Endothelial cell of umbilical vein (primary cell): Measurements from ENCODE around the gene COMT. TPM values are rescaled to one million over a fixed set of nuclear protein-coding genes. Genes with fewer than 3 reads are reported as not detected.

ENCODE experiments used
- BruUV-seq: library from RNA; stranded (reverse); fragments of 400-500 nt; replicated peaks from 2 replicates; lab custom pipeline; 2021; lab: Mats Ljungman, UMichigan
- CTCF ChIA-PET: fragments of 300-600, 350-600 bp; sonication (Branson Sonifier 250); formaldehyde crosslinking; loops from one replicate; lab custom pipeline; 2021; ENCODE audit warnings: antibody characterized with exemption, inconsistent platforms; lab: Charles Lee
- POLR2A ChIA-PET: fragments of 300-600, 350-600 bp; sonication (Branson Sonifier 250); formaldehyde crosslinking; loops from one replicate; lab custom pipeline; 2021; ENCODE audit warnings: antibody characterized with exemption, inconsistent platforms; lab: Charles Lee
- DNase-seq: peaks from one replicate; pipeline ENCODE4 v3.0.0-alpha.2; 2011; ENCODE audit warnings: low read depth, low spot score
- FAIRE-seq: peaks from 2 replicates; lab custom pipeline; 2011; peaks lifted over from hg19 to GRCh38; lab: Jason Lieb, UNC
- H2AFZ ChIP-seq: 2 replicates; pipeline ENCODE4 v1.6.0; 2012; ENCODE audit warnings: low read depth, low read length, control low read depth, inconsistent platforms
- H3K27ac ChIP-seq: 2 replicates; pipeline ENCODE4 v1.5.1; 2011; ENCODE audit warnings: low read depth, mild to moderate bottlenecking, control low read depth, low read length, moderate library complexity; ENCODE audit not compliant: insufficient read depth
- H3K27me3 ChIP-seq, 2 experiments: 2 replicates each; pipeline versions ENCODE4 v1.6.0 to v1.6.1; 2011; ENCODE audit warnings: low read length in 2 of 2, mixed read lengths in 1 of 2; ENCODE audit not compliant: control insufficient read depth in 2 of 2, insufficient read depth in 2 of 2
- H3K36me3 ChIP-seq, 2 experiments: 2 replicates in 1 of 2; 3 replicates in 1 of 2; pipeline ENCODE4 v1.5.1; 2011; ENCODE audit warnings: low read length in 2 of 2, mild to moderate bottlenecking in 1 of 2, moderate library complexity in 1 of 2; ENCODE audit not compliant: control insufficient read depth in 2 of 2, insufficient read depth in 2 of 2; ENCODE audit errors: extremely low read depth in 1 of 2
- H3K4me1 ChIP-seq: 3 replicates; pipeline ENCODE4 v1.5.1; 2011; ENCODE audit warnings: mild to moderate bottlenecking, low read length; ENCODE audit not compliant: control insufficient read depth, insufficient read depth; ENCODE audit errors: extremely low read depth
- H3K4me2 ChIP-seq: 2 replicates; pipeline ENCODE4 v1.6.1; 2011; ENCODE audit warnings: low read length, control low read depth, mixed read lengths; ENCODE audit not compliant: insufficient read depth
- H3K4me3 ChIP-seq, 3 experiments: fragments of 200-600 bp in 1 of 3; sonication (generic), shearing (Covaris generic) in 1 of 3; replicated peaks in 1 of 3; 2 replicates each; pipeline ENCODE4 v1.5.1; 2011 to 2016; ENCODE audit warnings: control low read depth in 3 of 3, low read length in 3 of 3, mild to moderate bottlenecking in 2 of 3, inconsistent platforms in 1 of 3, low read depth in 1 of 3, moderate library complexity in 1 of 3; ENCODE audit not compliant: insufficient read depth in 1 of 3
- H3K79me2 ChIP-seq: 2 replicates; pipeline ENCODE4 v1.6.0; 2012; ENCODE audit warnings: low read length, inconsistent platforms; ENCODE audit not compliant: control insufficient read depth, insufficient read depth
- H3K9ac ChIP-seq: replicated peaks from 2 replicates; pipeline ENCODE3; 2011; ENCODE audit warnings: low read length, control low read depth; ENCODE audit not compliant: insufficient read depth; ENCODE audit errors: extremely low read depth
- H3K9me1 ChIP-seq: replicated peaks from 3 replicates; pipeline ENCODE4 v1.6.0; 2011; ENCODE audit warnings: mild to moderate bottlenecking, low read length; ENCODE audit not compliant: control insufficient read depth, insufficient read depth; ENCODE audit errors: extremely low read depth
- H3K9me3 ChIP-seq: replicated peaks from 2 replicates; pipeline ENCODE4 v1.5.1; 2012; ENCODE audit warnings: low read length, inconsistent platforms; ENCODE audit not compliant: control insufficient read depth, insufficient read depth
- H4K20me1 ChIP-seq: replicated peaks from 2 replicates; pipeline ENCODE3; 2011; ENCODE audit warnings: mild to moderate bottlenecking, low read length; ENCODE audit not compliant: control insufficient read depth, insufficient read depth; ENCODE audit errors: extremely low read depth
- EZH2 ChIP-seq: IDR thresholded peaks from 2 replicates; pipeline ENCODE4 v1.6.1; 2012; ENCODE audit warnings: borderline replicate concordance, low read depth, mild to moderate bottlenecking, moderate library complexity, low read length, inconsistent platforms; ENCODE audit not compliant: severe bottlenecking
- FOS ChIP-seq: IDR thresholded peaks from 2 replicates; pipeline ENCODE4 v1.6.1; 2011; ENCODE audit warnings: mild to moderate bottlenecking, low read length, moderate library complexity, borderline replicate concordance; ENCODE audit not compliant: insufficient read depth
- GATA2 ChIP-seq: IDR thresholded peaks from 2 replicates; pipeline ENCODE4 v1.7.0; 2011; ENCODE audit warnings: low read depth, mild to moderate bottlenecking, moderate library complexity, mixed read lengths, low read length; ENCODE audit not compliant: insufficient read length, insufficient read depth
- JUN ChIP-seq: IDR thresholded peaks from 2 replicates; pipeline ENCODE4 v1.6.1; 2011; ENCODE audit warnings: borderline replicate concordance, low read depth; ENCODE audit not compliant: insufficient read length, insufficient read depth
- MYC ChIP-seq: IDR thresholded peaks from one replicate; pipeline ENCODE4 v1.6.1; 2011; ENCODE audit warnings: mild to moderate bottlenecking, low read depth, low read length
- POLR2A ChIP-seq: IDR thresholded peaks from 2 replicates; pipeline ENCODE4 v1.6.1; 2012; ENCODE audit warnings: low read depth, mild to moderate bottlenecking, control low read depth, low read length
- POLR2AphosphoS5 ChIP-seq: IDR thresholded peaks from 2 replicates; pipeline ENCODE4 v1.6.1; 2012; ENCODE audit warnings: low read depth, mild to moderate bottlenecking, control low read depth, low read length, moderate library complexity; ENCODE audit not compliant: insufficient read depth
- dilution Hi-C: fragments of 300-500 bp; cut with MboI; formaldehyde crosslinking; loops from one replicate; pipeline ENCODE4 v1.15.0; 2019; ENCODE audit warnings: low sequenced_read_pairs; ENCODE audit not compliant: extremely low pct_ligation_motif_present
- intact Hi-C: fragments of 100-400 bp; cut with micrococcal nuclease; formaldehyde crosslinking; loops from one replicate; pipeline ENCODE4 v1.10.0; 2022
- polyA plus RNA-seq, 4 experiments: library from polyadenylated mRNA; depleted of rRNA in 3 of 4; stranded (reverse) in 3 of 4; unstranded in 1 of 4; fragments of >200 nt; gene quantifications; 2 replicates each; pipeline versions ENCODE4 v1.2.1 to v1.2.3, GENCODE V29; 2011 to 2012; ENCODE audit warnings: missing spikeins in 1 of 4
- total RNA-seq: library from RNA; stranded (reverse); gene quantifications from 2 replicates; pipeline ENCODE4 v1.2.3, GENCODE V29; 2021
- TF ChIP-seq, protein P1 (sequence below): IDR thresholded peaks from 2 replicates; pipeline ENCODE4 v1.6.1; 2011; ENCODE audit not compliant: insufficient read depth, insufficient read length
- TF ChIP-seq, protein P2 (sequence below), 2 donors: IDR thresholded peaks; 1 replicate in 1 of 2; 2 replicates in 1 of 2; pipeline ENCODE4 v1.5.1; 2011; ENCODE audit warnings: low read length in 2 of 2, mild to moderate bottlenecking in 2 of 2, moderate library complexity in 2 of 2, control low read depth in 1 of 2, inconsistent platforms in 1 of 2, low read depth in 1 of 2; ENCODE audit not compliant: insufficient read depth in 1 of 2; ENCODE audit errors: extremely low read depth in 1 of 2

COMT gene
- total and polyA plus RNA-seq, 2 donors (not counting 3 experiments of a cell fraction or from before 2014, with no cell fraction given) = 221 to 537 TPM

GRCh38 chr22:20010307-20011122 lies 68.9 kb downstream of the COMT start:
- no peak for TF ChIP-seq MYC
- no peak for TF ChIP-seq EZH2
- TF ChIP-seq POLR2A = no peak
- TF ChIP-seq JUN = no peak
- TF ChIP-seq, protein P1, sequence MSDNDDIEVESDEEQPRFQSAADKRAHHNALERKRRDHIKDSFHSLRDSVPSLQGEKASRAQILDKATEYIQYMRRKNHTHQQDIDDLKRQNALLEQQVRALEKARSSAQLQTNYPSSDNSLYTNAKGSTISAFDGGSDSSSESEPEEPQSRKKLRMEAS = no peak
- TF ChIP-seq, protein P2, sequence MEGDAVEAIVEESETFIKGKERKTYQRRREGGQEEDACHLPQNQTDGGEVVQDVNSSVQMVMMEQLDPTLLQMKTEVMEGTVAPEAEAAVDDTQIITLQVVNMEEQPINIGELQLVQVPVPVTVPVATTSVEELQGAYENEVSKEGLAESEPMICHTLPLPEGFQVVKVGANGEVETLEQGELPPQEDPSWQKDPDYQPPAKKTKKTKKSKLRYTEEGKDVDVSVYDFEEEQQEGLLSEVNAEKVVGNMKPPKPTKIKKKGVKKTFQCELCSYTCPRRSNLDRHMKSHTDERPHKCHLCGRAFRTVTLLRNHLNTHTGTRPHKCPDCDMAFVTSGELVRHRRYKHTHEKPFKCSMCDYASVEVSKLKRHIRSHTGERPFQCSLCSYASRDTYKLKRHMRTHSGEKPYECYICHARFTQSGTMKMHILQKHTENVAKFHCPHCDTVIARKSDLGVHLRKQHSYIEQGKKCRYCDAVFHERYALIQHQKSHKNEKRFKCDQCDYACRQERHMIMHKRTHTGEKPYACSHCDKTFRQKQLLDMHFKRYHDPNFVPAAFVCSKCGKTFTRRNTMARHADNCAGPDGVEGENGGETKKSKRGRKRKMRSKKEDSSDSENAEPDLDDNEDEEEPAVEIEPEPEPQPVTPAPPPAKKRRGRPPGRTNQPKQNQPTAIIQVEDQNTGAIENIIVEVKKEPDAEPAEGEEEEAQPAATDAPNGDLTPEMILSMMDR (IDR thresholded peaks at IDR 0.05; ENCODE audit: extremely low read depth in 1 of 2, insufficient read depth in 1 of 2, low read depth in 1 of 2, low read length in 2 of 2) = no peak
- no peak for TF ChIP-seq GATA2
- no peak for TF ChIP-seq FOS
- TF ChIP-seq POLR2AphosphoS5 = no peak
- Histone ChIP-seq H3K4me1 (peaks cover 2% of the 10 kb centered on the region), H2AFZ (no peak overlapping the region), H3K27me3 (no peaks in the 10 kb centered on the region), H3K9ac (no peak overlapping the region), H3K4me2 (no peak overlapping the region), H3K4me3 (no peak overlapping the region), H3K27ac (no peak overlapping the region), H4K20me1 (no peaks in the 10 kb centered on the region), H3K36me3 (no peaks in the 10 kb centered on the region), H3K79me2 (no peaks in the 10 kb centered on the region), H3K9me1 (no peaks in the 10 kb centered on the region), H3K9me3 (no peaks in the 10 kb centered on the region)
- intact Hi-C loops (no loop called here), dilution Hi-C loops (no loop called here)
- no TSS peak for BruUV-seq
- DNase-seq = no peak
- CTCF ChIA-PET = interaction anchor here (0.7 to 7.3 kb wide), 4 partner anchors 8 to 40 kb away, joined by 3 to 304 read pairs (median 3); no protein-coding TSS in a partner anchor
- POLR2A ChIA-PET = no interaction called here
- no peak for FAIRE-seq
